Ovary (tissue), 3 donors: ENCODE results near the gene CDC42EP5.

Experiments
- EP300 ChIP-seq: sonication (generic); formaldehyde crosslinking; IDR thresholded peaks from one replicate; pipeline ENCODE4 v1.6.1; 2017; ENCODE audit warnings: antibody characterized with exemption
- POLR2A ChIP-seq: fragments of 450-650 bp; IDR thresholded peaks from one replicate; pipeline ENCODE4 v1.6.1; 2017; ENCODE audit warnings: antibody characterized with exemption, mild to moderate bottlenecking, moderate library complexity
- TF ChIP-seq, protein P1 (sequence below), 3 donors: fragments of 450-650 bp in 2 of 3; fragments of 200-600 bp in 1 of 3; IDR thresholded peaks; one replicate each; pipeline versions ENCODE4 v1.5.1 to v1.8.0; 2016 to 2022; ENCODE audit warnings: antibody characterized with exemption in 3 of 3, mild to moderate bottlenecking in 1 of 3
- donor health status: DM: no; HTN: no; CAD: no.

GRCh38 chr19:54458648-54459281 lies 14.3 kb downstream of the CDC42EP5 start:
- TF ChIP-seq, protein P1, sequence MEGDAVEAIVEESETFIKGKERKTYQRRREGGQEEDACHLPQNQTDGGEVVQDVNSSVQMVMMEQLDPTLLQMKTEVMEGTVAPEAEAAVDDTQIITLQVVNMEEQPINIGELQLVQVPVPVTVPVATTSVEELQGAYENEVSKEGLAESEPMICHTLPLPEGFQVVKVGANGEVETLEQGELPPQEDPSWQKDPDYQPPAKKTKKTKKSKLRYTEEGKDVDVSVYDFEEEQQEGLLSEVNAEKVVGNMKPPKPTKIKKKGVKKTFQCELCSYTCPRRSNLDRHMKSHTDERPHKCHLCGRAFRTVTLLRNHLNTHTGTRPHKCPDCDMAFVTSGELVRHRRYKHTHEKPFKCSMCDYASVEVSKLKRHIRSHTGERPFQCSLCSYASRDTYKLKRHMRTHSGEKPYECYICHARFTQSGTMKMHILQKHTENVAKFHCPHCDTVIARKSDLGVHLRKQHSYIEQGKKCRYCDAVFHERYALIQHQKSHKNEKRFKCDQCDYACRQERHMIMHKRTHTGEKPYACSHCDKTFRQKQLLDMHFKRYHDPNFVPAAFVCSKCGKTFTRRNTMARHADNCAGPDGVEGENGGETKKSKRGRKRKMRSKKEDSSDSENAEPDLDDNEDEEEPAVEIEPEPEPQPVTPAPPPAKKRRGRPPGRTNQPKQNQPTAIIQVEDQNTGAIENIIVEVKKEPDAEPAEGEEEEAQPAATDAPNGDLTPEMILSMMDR (IDR thresholded peaks at IDR 0.05), result no peak
- TF ChIP-seq EP300 (no peak), POLR2A (no peak)
